Mammary epithelial cell (primary cell): ENCODE measurements around the gene SPC24.
A peak's percentile ranks its signal among the peaks of the same experiment; 100 is the strongest.

Source experiments
- EZH2 ChIP-seq: IDR thresholded peaks from 2 replicates; pipeline ENCODE4 v1.6.1; 2012; ENCODE audit warnings: low read length, inconsistent platforms, borderline replicate concordance
- TF ChIP-seq, protein P1 (sequence below), 2 donors: IDR thresholded peaks in 1 of 2; conservative IDR thresholded peaks in 1 of 2; 2 replicates each; pipeline ENCODE4 v1.5.1; 2011 to 2012; ENCODE audit warnings: inconsistent platforms in 2 of 2, low read length in 2 of 2, mild to moderate bottlenecking in 2 of 2, control low read depth in 1 of 2, low read depth in 1 of 2; ENCODE audit not compliant: insufficient read depth in 1 of 2; ENCODE audit errors: extremely low read depth in 1 of 2

DNA sequence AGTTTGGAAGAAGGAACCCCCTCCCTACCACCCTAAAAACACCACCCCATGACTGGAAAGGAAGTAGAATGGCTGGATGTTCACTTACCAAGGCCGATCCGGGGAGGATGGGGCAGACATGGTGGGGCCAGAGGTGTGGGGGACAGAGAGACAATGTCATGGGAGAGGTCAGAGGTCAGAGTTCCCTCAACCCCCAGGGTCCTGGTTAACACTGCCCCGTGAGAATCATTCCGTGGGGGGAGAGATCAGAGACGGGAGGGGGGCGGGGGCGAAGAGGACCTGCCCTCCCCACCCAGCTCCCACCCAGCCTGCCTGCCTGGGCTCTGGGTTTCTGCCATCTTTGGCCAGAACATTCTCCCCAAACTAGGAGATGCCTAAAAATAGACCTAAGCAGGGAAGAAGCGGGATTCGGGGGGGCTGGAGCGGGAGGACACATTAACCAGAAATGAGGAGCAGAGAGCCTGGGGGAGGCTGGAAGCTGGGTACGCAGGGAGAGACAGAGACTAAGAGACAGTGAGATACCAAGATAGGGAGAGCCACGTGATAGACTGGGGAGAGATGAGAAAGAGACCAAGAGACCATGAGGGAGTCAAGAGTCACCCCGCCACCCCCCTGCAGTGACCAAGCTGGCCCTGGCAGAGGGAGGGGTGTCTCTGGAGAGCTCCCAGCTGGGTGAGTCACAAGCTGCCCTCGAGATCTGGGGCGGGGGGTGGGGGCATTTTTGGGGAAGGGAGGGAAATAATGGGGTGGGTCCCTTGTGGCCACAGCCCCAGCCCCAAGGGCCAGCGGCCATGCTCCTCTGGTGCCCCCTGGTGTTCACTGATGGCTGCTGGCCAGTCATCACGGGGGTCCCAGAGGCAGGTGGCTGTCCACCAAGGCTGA lies 47.9 kb upstream of the SPC24 start:
- TF ChIP-seq, protein P1, sequence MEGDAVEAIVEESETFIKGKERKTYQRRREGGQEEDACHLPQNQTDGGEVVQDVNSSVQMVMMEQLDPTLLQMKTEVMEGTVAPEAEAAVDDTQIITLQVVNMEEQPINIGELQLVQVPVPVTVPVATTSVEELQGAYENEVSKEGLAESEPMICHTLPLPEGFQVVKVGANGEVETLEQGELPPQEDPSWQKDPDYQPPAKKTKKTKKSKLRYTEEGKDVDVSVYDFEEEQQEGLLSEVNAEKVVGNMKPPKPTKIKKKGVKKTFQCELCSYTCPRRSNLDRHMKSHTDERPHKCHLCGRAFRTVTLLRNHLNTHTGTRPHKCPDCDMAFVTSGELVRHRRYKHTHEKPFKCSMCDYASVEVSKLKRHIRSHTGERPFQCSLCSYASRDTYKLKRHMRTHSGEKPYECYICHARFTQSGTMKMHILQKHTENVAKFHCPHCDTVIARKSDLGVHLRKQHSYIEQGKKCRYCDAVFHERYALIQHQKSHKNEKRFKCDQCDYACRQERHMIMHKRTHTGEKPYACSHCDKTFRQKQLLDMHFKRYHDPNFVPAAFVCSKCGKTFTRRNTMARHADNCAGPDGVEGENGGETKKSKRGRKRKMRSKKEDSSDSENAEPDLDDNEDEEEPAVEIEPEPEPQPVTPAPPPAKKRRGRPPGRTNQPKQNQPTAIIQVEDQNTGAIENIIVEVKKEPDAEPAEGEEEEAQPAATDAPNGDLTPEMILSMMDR (conservative IDR thresholded peaks at IDR 0.05 in 1 of 2, IDR thresholded peaks at IDR 0.05 in 1 of 2; ENCODE audit: extremely low read depth in 1 of 2, insufficient read depth in 1 of 2, low read depth in 1 of 2, low read length in 2 of 2): peak; percentile 54 to 89
- no peak for TF ChIP-seq EZH2
